HFFc6 (cell line): ENCODE measurements around the gene WBP11. TPM values are rescaled to one million over a fixed set of nuclear protein-coding genes. Genes with fewer than 3 reads are reported as not detected.

Source experiments
- total RNA-seq, 6 experiments: library from RNA; stranded (reverse); fragmentation: NEBNext Ultra II Directional; extraction: Animal tissue kit (Norgen Biotek cat#: 25700); gene quantifications; 2 replicates in 1 of 6; 3 replicates in 5 of 6; pipeline ENCODE4 v1.2.3, GENCODE V29; 2021

The WBP11 gene
- total RNA-seq, 6 experiments from 2014 or later: 50.5 to 69.0 (median 60.8) TPM

Other genes with a start within 250 kb of the WBP11 start
- not detected for gene PLBD1, start 235.6 kb downstream of the WBP11 start, total RNA-seq
- under 1 TPM in 1 of 6 experiments, not detected in 5; 0.06 TPM for gene GUCY2C, start 106.9 kb downstream of the WBP11 start, total RNA-seq
- gene C12orf60, start 192 bp upstream of the WBP11 start, total RNA-seq: under 1 TPM; 0.38 to 0.83 (median 0.64) TPM
- gene SMCO3, start 10.7 kb upstream of the WBP11 start, total RNA-seq: under 1 TPM; 0.07 to 0.26 (median 0.13) TPM
- gene ART4, start 40.0 kb upstream of the WBP11 start, total RNA-seq: not detected
- gene MGP, start 82.4 kb upstream of the WBP11 start, total RNA-seq: under 1 TPM in 2 of 6 experiments, not detected in 4; 0.46 to 0.60 TPM
- gene ERP27, start 135.1 kb upstream of the WBP11 start, total RNA-seq: not detected
- gene ARHGDIB, start 158.1 kb upstream of the WBP11 start, total RNA-seq: 1 to 10 TPM in 4 of 6 experiments, under 1 TPM in 2; 0.76 to 4.8 (median 3.0) TPM
- not detected for gene PDE6H, start 169.6 kb upstream of the WBP11 start, total RNA-seq